GM23338 (cell line): Measurements from ENCODE around the gene GSG1. TPM values are rescaled to one million over a fixed set of nuclear protein-coding genes. Genes with fewer than 3 reads are reported as not detected.

ENCODE experiments used
- ATAC-seq: fragments of 200-7000 bp; cut with Tn5 transposase; 3 replicates; pipeline ENCODE4 v1.9.1; 2020
- DNase-seq: peaks from one replicate; pipeline ENCODE4 v3.0.0-alpha.2; 2015; ENCODE audit warnings: low spot score
- H2AFZ ChIP-seq: fragments of 200-600 bp; sonication (generic); 2 replicates; pipeline ENCODE4 v1.8.0; 2016; ENCODE audit warnings: antibody characterized with exemption, mild to moderate bottlenecking, moderate library complexity
- H3F3A ChIP-seq: fragments of 200-600 bp; sonication (generic); replicated peaks from 2 replicates; pipeline ENCODE4 v1.8.0; 2017; ENCODE audit warnings: antibody characterized with exemption, mixed run types, low read depth
- H3K27ac ChIP-seq: fragments of 200-600 bp; sonication (generic); 2 replicates; pipeline ENCODE4 v1.6.1; 2016; ENCODE audit warnings: low read depth
- H3K27me3 ChIP-seq: fragments of 200-600 bp; sonication (generic); 2 replicates; pipeline ENCODE4 v1.8.0; 2016; ENCODE audit warnings: mild to moderate bottlenecking, mixed run types, moderate library complexity; ENCODE audit not compliant: insufficient read depth
- H3K36me3 ChIP-seq: fragments of 200-600 bp; sonication (generic); 2 replicates; pipeline ENCODE4 v1.8.0; 2016; ENCODE audit warnings: mild to moderate bottlenecking; ENCODE audit not compliant: insufficient read depth
- H3K4me1 ChIP-seq: fragments of 200-600 bp; sonication (generic); 2 replicates; pipeline ENCODE4 v1.8.0; 2016; ENCODE audit warnings: mild to moderate bottlenecking, moderate library complexity; ENCODE audit not compliant: insufficient read depth
- H3K4me2 ChIP-seq: fragments of 200-600 bp; sonication (generic); 2 replicates; pipeline ENCODE4 v1.7.1; 2017; ENCODE audit warnings: mixed run types
- H3K4me3 ChIP-seq: fragments of 200-600 bp; sonication (generic); 2 replicates; pipeline ENCODE4 v1.6.1; 2016; ENCODE audit warnings: mixed run types
- H3K79me2 ChIP-seq: fragments of 200-600 bp; sonication (generic); replicated peaks from 2 replicates; pipeline ENCODE4 v1.8.0; 2017; ENCODE audit warnings: mild to moderate bottlenecking; ENCODE audit not compliant: insufficient read depth
- H3K9me2 ChIP-seq: fragments of 200-600 bp; sonication (generic); 2 replicates; pipeline ENCODE4 v1.8.0; 2017; ENCODE audit not compliant: insufficient read depth
- H4K20me1 ChIP-seq: fragments of 200-600 bp; sonication (generic); replicated peaks from 2 replicates; pipeline ENCODE4 v1.8.0; 2017; ENCODE audit warnings: mild to moderate bottlenecking; ENCODE audit not compliant: insufficient read depth
- H3K27ac Mint-ChIP-seq: 2 replicates; pipeline ENCODE4 v1.8.0; 2020; ENCODE audit warnings: inconsistent platforms, mild to moderate bottlenecking, moderate library complexity, mixed read lengths
- H3K27me3 Mint-ChIP-seq: 3 replicates; pipeline ENCODE4 v1.8.0; 2022; ENCODE audit warnings: low read depth, mild to moderate bottlenecking, moderate library complexity, mixed read lengths, inconsistent platforms; ENCODE audit not compliant: insufficient read depth, poor library complexity
- H3K36me3 Mint-ChIP-seq: 3 replicates; pipeline ENCODE4 v1.8.0; 2021; ENCODE audit warnings: low read depth, mild to moderate bottlenecking, inconsistent platforms, moderate library complexity, mixed read lengths
- H3K4me1 Mint-ChIP-seq: 3 replicates; pipeline ENCODE4 v1.8.0; 2020; ENCODE audit warnings: mild to moderate bottlenecking, inconsistent platforms, mixed read lengths
- H3K4me3 Mint-ChIP-seq: 3 replicates; pipeline ENCODE4 v1.8.0; 2021; ENCODE audit warnings: moderate library complexity, mild to moderate bottlenecking, inconsistent platforms, mixed read lengths
- H3K9me3 Mint-ChIP-seq: 3 replicates; pipeline ENCODE4 v1.8.0; 2020; ENCODE audit warnings: moderate library complexity, mild to moderate bottlenecking, inconsistent platforms, mixed read lengths
- CTCF ChIP-seq, 2 experiments: fragments of 200-600 bp in 1 of 2; sonication (generic) in 1 of 2; conservative IDR thresholded peaks; 2 replicates each; pipeline versions ENCODE4 v1.5.1 to v1.6.1; 2016 to 2017; ENCODE audit warnings: antibody characterized with exemption in 2 of 2, low read depth in 2 of 2, mild to moderate bottlenecking in 2 of 2, moderate library complexity in 1 of 2
- EZH2 ChIP-seq: fragments of 200-600 bp; sonication (generic); IDR thresholded peaks from one replicate; pipeline ENCODE4 v1.8.0; 2017; ENCODE audit warnings: antibody characterized with exemption, mild to moderate bottlenecking, low read depth; ENCODE audit not compliant: unreplicated experiment
- JUNB ChIP-seq: IDR thresholded peaks from one replicate; pipeline ENCODE4 v1.6.1; 2016; ENCODE audit warnings: antibody characterized with exemption; ENCODE audit not compliant: unreplicated experiment
- REST ChIP-seq: IDR thresholded peaks from one replicate; pipeline ENCODE4 v1.6.1; 2018; ENCODE audit warnings: antibody characterized with exemption; ENCODE audit not compliant: unreplicated experiment
- STAT1 ChIP-seq: IDR thresholded peaks from one replicate; pipeline ENCODE4 v1.6.1; 2016; ENCODE audit warnings: antibody characterized with exemption; ENCODE audit not compliant: unreplicated experiment
- polyA plus RNA-seq: library from polyadenylated mRNA; unstranded; fragments of >200 nt; fragmentation: Nextera tagmentation; extraction: Ambion mirVana; gene quantifications from 2 replicates; pipeline ENCODE4 v1.2.1, GENCODE V29; 2016
- total RNA-seq: library from RNA; depleted of rRNA; stranded (reverse); fragments of >200 nt; shearing (Covaris generic); gene quantifications from 2 replicates; pipeline ENCODE4 v1.2.3, GENCODE V29; 2014
- TF ChIP-seq, protein P1 (sequence below): fragments of 250-450 bp; sonication (Bioruptor Pico); IDR thresholded peaks from 2 replicates; pipeline ENCODE4 v1.5.0; 2020; ENCODE audit warnings: mild to moderate bottlenecking, moderate library complexity
- TF ChIP-seq, protein P2 (sequence below): IDR thresholded peaks from 2 replicates; pipeline ENCODE4 v1.6.1; 2016; ENCODE audit warnings: antibody characterized with exemption

The GSG1 gene
- total and polyA plus RNA-seq, 2 experiments from 2014 or later, result 0.17 to 0.63 TPM

DNA sequence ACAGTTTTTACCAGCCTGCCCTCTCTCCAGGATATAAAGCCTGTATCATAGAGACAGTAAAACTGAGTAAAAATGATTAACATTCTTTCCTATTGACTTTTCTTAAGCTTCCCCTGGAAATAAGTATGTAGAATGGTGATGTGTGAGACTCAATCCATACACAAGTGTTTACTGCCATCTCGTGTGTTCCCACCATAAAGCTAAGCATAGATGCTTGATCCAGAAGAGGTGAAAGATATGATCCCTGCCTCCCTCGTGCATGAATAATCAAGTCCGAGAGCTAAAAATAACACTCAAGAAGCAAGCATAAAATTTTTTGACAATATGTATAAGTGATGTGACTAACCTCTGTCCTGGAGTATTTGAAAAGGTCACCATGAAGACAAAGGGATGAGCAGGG is 16.9 kb upstream of the GSG1 start (continued):
- TF ChIP-seq, protein P1, sequence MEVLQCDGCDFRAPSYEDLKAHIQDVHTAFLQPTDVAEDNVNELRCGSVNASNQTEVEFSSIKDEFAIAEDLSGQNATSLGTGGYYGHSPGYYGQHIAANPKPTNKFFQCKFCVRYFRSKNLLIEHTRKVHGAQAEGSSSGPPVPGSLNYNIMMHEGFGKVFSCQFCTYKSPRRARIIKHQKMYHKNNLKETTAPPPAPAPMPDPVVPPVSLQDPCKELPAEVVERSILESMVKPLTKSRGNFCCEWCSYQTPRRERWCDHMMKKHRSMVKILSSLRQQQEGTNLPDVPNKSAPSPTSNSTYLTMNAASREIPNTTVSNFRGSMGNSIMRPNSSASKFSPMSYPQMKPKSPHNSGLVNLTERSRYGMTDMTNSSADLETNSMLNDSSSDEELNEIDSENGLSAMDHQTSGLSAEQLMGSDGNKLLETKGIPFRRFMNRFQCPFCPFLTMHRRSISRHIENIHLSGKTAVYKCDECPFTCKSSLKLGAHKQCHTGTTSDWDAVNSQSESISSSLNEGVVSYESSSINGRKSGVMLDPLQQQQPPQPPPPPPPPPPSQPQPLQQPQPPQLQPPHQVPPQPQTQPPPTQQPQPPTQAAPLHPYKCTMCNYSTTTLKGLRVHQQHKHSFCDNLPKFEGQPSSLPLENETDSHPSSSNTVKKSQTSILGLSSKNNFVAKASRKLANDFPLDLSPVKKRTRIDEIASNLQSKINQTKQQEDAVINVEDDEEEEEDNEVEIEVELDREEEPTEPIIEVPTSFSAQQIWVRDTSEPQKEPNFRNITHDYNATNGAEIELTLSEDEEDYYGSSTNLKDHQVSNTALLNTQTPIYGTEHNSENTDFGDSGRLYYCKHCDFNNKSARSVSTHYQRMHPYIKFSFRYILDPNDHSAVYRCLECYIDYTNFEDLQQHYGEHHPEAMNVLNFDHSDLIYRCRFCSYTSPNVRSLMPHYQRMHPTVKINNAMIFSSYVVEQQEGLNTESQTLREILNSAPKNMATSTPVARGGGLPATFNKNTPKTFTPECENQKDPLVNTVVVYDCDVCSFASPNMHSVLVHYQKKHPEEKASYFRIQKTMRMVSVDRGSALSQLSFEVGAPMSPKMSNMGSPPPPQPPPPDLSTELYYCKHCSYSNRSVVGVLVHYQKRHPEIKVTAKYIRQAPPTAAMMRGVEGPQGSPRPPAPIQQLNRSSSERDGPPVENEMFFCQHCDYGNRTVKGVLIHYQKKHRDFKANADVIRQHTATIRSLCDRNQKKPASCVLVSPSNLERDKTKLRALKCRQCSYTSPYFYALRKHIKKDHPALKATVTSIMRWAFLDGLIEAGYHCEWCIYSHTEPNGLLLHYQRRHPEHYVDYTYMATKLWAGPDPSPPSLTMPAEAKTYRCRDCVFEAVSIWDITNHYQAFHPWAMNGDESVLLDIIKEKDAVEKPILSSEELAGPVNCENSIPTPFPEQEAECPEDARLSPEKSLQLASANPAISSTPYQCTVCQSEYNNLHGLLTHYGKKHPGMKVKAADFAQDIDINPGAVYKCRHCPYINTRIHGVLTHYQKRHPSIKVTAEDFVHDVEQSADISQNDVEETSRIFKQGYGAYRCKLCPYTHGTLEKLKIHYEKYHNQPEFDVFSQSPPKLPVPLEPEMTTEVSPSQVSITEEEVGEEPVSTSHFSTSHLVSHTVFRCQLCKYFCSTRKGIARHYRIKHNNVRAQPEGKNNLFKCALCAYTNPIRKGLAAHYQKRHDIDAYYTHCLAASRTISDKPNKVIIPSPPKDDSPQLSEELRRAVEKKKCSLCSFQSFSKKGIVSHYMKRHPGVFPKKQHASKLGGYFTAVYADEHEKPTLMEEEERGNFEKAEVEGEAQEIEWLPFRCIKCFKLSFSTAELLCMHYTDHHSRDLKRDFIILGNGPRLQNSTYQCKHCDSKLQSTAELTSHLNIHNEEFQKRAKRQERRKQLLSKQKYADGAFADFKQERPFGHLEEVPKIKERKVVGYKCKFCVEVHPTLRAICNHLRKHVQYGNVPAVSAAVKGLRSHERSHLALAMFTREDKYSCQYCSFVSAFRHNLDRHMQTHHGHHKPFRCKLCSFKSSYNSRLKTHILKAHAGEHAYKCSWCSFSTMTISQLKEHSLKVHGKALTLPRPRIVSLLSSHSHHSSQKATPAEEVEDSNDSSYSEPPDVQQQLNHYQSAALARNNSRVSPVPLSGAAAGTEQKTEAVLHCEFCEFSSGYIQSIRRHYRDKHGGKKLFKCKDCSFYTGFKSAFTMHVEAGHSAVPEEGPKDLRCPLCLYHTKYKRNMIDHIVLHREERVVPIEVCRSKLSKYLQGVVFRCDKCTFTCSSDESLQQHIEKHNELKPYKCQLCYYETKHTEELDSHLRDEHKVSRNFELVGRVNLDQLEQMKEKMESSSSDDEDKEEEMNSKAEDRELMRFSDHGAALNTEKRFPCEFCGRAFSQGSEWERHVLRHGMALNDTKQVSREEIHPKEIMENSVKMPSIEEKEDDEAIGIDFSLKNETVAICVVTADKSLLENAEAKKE (CRISPR knock-in tag), result no peak
- TF ChIP-seq, protein P2, sequence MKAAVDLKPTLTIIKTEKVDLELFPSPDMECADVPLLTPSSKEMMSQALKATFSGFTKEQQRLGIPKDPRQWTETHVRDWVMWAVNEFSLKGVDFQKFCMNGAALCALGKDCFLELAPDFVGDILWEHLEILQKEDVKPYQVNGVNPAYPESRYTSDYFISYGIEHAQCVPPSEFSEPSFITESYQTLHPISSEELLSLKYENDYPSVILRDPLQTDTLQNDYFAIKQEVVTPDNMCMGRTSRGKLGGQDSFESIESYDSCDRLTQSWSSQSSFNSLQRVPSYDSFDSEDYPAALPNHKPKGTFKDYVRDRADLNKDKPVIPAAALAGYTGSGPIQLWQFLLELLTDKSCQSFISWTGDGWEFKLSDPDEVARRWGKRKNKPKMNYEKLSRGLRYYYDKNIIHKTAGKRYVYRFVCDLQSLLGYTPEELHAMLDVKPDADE, result no peak

- no peak for DNase-seq
- Histone ChIP-seq H3K27ac (no peak overlapping the region), H3K36me3 (no peaks in the 10 kb centered on the region), H3K27me3 (no peaks in the 10 kb centered on the region), H3K4me2 (no peak overlapping the region), H3K9me2 (peaks cover 7% of the 10 kb centered on the region; the same call in 1 of the 2 replicates), H3K4me3 (no peak overlapping the region), H3F3A (no peaks in the 10 kb centered on the region), H4K20me1 (no peaks in the 10 kb centered on the region), H3K4me1 (peaks cover 23% of the 10 kb centered on the region), H3K79me2 (no peaks in the 10 kb centered on the region), H2AFZ (no peak overlapping the region)
- Mint-ChIP-seq H3K4me1 (peaks cover 16% of the 10 kb centered on the region), H3K9me3 (no peaks in the 10 kb centered on the region), H3K27ac (no peak overlapping the region), H3K36me3 (no peaks in the 10 kb centered on the region), H3K4me3 (no peak overlapping the region), H3K27me3 (peaks cover 6% of the 10 kb centered on the region)
- no peak for TF ChIP-seq STAT1
- no peak for TF ChIP-seq JUNB
- TF ChIP-seq EZH2, result no peak
- no peak for TF ChIP-seq REST
- TF ChIP-seq, protein P2, result no peak
- no peak for TF ChIP-seq CTCF (conservative IDR thresholded peaks at IDR 0.05; ENCODE audit: low read depth in 2 of 2)
- no peak for ATAC-seq
These were observed 16.4 kb upstream of the GSG1 start for GRCh38 chr12:13119826-13120225.
